HAP-1 (cell line): ENCODE data around the gene MMP15.
"Not testable (repeated sequence)": the region's sequence is repeated elsewhere in the genome, so short reads cannot be mapped to it uniquely, and the experiment has no call there.

ENCODE experiments used
- DNase-seq, 2 experiments: peaks; one replicate each; pipeline ENCODE4 v3.0.0-alpha.2; 2016 to 2020; ENCODE audit warnings: low spot score in 2 of 2
- H3K27me3 ChIP-seq: fragments of 250-450 bp; sonication (Bioruptor Pico); 2 replicates; pipeline ENCODE4 v1.5.1; 2020; ENCODE audit warnings: low read depth, mild to moderate bottlenecking, moderate library complexity
- H3K36me3 ChIP-seq: fragments of 250-450 bp; sonication (Bioruptor Pico); replicated peaks from 2 replicates; pipeline ENCODE4 v1.5.1; 2020; ENCODE audit warnings: mild to moderate bottlenecking
- H3K4me1 ChIP-seq: fragments of 250-450 bp; sonication (Bioruptor Pico); 2 replicates; pipeline ENCODE4 v1.5.1; 2020; ENCODE audit warnings: mild to moderate bottlenecking
- H3K4me3 ChIP-seq: fragments of 250-450 bp; sonication (Bioruptor Pico); 2 replicates; pipeline ENCODE4 v1.5.1; 2020; ENCODE audit warnings: mild to moderate bottlenecking, moderate library complexity
- H3K9me3 ChIP-seq: fragments of 250-450 bp; sonication (Bioruptor Pico); 2 replicates; pipeline ENCODE4 v1.5.1; 2020; ENCODE audit warnings: mild to moderate bottlenecking, moderate library complexity
- in situ Hi-C: fragments of 300-500 bp; cut with MboI; formaldehyde crosslinking; loops from 3 replicates; pipeline ENCODE4 v1.14.3; 2020; ENCODE audit warnings: low sequenced_read_pairs, inconsistent platforms, mixed read lengths

Gene MMP15

DNA sequence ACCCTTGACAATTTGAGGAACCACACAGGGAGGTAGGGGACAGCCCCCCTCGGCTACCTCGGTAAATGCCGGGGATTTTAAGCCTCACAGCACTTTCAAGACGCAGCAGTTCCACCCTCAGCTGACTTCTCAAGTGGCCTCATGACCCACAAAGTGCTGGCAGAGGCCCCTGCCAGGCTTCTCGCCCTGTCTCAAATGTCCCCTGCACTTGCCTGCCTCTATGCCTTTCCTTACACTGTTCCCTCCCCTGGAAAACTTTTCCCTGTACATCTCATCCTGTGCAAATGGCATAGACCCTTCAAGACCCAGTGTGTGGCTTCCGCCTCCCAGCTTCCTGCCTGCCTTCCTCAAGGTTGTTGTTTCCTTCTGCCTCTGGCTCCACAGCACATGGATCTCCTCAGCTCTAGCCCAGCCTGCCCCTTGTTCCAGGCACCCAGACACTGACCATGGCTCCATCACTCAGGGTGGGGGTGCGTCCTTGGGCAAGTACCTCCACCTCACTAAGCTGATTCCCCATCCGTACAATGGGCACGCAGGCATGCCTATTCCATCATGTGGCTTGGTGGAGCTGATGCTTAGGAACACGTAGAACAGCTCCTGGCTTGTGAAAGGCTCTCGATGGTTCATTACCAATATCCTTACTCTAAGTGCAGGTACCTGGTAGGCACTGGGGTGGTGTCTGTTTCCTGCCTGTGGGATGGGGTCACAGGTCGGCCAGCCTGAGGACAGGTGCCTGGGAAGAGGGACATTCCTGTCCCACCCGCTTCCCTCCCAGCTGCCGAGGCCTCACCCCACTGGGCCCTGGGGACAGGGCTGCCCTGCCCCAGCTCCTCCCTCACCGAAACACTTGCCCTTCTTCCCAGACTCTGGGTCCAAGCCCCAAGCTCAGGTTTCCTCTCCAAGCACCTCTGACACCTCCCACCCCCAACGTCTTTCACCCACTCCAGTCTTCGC lies 24.0 kb downstream of the MMP15 start:
- H3K4me3 ChIP-seq: no peak overlapping the region
- in situ Hi-C loops: no loop called here
- no peaks in the 10 kb centered on the region for H3K27me3 ChIP-seq
- no peaks in the 10 kb centered on the region for H3K9me3 ChIP-seq
- no peak for DNase-seq
- no peaks in the 10 kb centered on the region for H3K36me3 ChIP-seq
- H3K4me1 ChIP-seq: no peaks in the 10 kb centered on the region

DNA sequence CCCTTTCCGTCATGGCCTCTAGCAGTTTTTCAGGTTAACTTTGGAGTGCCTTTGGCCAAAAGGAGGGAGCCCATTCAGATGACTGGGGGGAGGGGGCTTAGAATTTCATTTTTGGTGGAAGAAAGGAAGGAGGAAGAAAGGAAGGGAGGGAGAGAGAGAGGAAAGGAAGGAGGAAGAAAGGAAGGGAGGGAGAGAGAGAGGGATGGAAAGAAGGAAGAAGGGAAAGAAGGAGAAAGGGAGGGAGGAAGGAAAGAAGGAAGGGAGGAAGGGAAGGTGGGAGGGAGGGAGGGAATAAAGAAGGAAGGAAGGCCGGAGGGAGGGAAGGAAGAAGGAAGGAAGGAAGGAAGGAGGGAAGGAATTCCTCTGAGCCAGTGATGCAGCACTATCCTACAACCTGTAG lies 25.7 kb downstream of the MMP15 start:
- DNase-seq: no peak
- Histone ChIP-seq H3K4me1 (no peaks in the 10 kb centered on the region), H3K27me3 (no peaks in the 10 kb centered on the region), H3K9me3 (no peaks in the 10 kb centered on the region), H3K36me3 (no peaks in the 10 kb centered on the region), H3K4me3 (no peak overlapping the region)
- in situ Hi-C loops: no loop called here

DNA sequence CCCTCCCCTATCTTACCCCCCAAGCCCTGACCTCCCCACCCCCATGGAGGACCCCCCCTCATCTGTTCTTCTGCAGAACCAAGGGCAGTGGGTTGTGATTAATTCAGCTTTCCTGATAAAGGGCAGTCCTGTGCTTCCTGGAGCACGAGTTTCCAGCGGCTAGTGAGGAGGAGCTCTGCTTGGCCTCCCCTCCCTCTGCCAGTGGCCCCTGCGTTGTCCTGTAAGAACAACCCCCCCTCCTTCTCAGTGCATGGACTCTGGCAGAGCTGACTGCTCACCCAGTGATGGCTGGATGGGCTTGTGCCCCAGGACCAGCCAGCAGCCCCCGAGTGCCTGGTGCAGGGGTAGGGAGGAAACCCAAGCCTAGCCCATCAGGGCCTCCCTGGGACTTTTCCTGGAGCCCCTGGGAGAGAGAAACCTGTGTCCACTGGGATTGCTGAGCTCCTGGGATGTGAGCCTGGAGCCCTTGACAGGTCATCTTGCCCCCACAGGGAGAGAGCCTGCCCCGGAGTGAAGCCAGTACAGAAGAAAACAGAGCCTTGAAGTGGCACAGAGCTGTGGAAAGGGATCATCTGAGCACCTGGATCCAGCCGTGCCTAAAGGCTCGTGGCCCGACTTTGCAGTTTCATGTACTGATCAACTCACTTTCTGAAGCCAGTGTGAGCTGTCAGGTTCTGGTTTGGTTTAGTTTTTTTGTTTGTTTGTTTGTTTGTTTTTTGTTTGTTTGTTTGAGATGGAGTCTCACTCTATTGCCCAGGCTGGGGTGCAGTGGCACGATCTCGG lies 26.5 kb downstream of the MMP15 start:
- in situ Hi-C loops: no loop called here

DNA sequence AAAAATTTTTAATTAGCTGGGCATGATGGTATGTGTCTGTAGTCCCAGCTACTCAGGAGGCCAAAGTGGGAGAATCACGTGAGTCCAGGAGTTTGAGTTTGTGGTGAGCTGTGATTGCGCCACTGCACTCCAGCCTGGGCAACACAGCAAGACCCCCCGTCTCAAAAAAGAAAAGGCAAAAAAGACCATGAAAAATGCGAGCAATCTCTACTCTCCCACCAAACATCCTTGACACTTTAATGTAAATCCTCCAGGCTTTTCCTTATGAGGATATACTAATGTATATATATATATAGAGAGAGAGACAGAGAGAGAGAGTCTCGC lies 28.1 kb downstream of the MMP15 start:
- Histone ChIP-seq H3K9me3 (no peaks in the 10 kb centered on the region), H3K4me1 (no peaks in the 10 kb centered on the region), H3K4me3 (no peak overlapping the region), H3K27me3 (no peaks in the 10 kb centered on the region), H3K36me3 (no peaks in the 10 kb centered on the region)
- DNase-seq: no peak
- in situ Hi-C loops: no loop called here

More for the DNA sequence above, 26.5 kb downstream of the MMP15 start:
- Histone ChIP-seq H3K36me3 (no peaks in the 10 kb centered on the region), H3K27me3 (no peaks in the 10 kb centered on the region), H3K4me1 (no peaks in the 10 kb centered on the region), H3K4me3 (no peak overlapping the region), H3K9me3 (no peaks in the 10 kb centered on the region)
- no peak for DNase-seq

DNA sequence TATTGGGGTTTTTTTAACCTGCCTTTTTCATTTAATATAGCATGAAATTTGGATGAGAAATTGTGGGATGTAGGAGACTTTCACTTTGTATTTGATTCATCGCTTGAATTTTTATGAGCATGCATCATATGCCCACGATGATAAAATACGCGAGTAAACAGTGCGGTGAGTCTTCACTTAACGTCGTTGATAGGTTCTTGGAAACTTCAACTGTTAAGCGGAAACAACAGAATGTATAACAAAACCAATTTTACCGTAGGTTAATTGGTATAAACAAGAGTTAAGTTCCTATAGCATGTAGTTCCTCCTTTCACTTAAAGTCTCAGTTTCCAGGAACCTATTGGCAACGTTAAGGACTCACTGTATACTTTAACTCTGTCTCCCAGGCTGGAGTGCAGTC lies 28.7 kb downstream of the MMP15 start:
- Histone ChIP-seq H3K4me3 (no peak overlapping the region), H3K4me1 (no peaks in the 10 kb centered on the region), H3K27me3 (no peaks in the 10 kb centered on the region), H3K36me3 (no peaks in the 10 kb centered on the region), H3K9me3 (no peaks in the 10 kb centered on the region)
- in situ Hi-C loops: no loop called here
- DNase-seq: no peak

DNA sequence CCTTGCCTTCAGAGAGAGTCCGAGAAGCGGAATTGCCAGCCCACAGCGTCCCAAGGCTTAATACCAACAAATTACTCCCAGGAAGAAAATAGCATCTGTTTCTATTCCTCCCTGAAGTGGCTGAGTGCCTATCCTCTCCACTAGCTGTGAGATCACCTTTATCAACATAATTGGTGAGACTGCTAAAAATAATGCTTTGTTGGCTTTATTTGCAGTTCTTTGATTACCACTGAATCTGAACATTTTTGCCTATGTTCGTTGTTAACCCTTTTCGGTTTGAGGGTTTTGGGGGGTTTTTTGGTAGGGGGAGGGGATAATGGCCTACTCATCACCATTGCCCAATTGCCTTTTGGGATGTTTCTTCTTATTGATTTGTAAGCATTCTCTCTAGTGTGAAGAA lies 31.0 kb downstream of the MMP15 start:
- Histone ChIP-seq H3K9me3 (no peaks in the 10 kb centered on the region), H3K36me3 (no peaks in the 10 kb centered on the region), H3K4me3 (no peak overlapping the region), H3K4me1 (no peaks in the 10 kb centered on the region), H3K27me3 (no peaks in the 10 kb centered on the region)
- in situ Hi-C loops: no loop called here
- no peak for DNase-seq

DNA sequence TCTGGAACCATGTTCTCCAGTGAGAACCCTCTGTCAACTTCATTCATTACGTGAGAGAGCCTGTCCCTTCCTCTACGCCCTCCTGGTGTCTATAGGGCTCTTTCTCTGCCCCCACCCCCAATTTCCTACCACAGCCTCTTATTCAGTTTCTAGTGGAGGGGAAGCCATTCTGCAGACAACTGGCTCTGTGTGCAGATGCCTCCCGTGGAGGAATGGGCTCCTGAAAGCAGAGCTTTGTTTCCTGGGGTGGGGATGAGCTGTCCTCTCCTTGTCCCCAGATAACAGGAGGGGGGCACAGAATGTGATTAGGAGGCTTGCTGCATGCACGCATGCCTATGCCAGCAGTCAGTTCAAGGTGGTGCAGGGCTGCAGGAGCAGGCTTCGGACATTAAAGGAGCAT lies 31.6 kb downstream of the MMP15 start:
- Histone ChIP-seq H3K4me3 (no peak overlapping the region), H3K9me3 (no peaks in the 10 kb centered on the region), H3K27me3 (no peaks in the 10 kb centered on the region), H3K36me3 (no peaks in the 10 kb centered on the region), H3K4me1 (no peaks in the 10 kb centered on the region)
- in situ Hi-C loops: no loop called here
- no peak for DNase-seq

DNA sequence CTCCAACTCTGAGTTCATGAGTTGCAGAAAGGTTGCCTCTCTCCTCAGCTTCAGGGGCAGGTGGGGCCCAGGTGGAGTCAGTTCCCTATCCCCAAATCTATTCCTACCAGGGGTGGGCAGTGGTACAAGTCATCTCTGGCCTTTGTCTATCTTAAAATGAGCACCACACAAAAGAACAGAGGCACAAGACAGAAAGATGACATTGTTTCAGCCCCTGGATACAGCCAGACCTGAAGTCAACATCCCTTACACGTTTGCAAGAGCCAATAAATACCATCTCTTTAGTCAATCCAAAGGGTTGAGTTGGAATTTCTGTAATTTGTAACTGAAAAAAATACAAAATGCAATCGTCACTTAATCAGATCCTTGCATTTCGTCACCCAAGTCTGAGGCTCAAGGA lies 32.2 kb downstream of the MMP15 start:
- no peak for DNase-seq

DNA sequence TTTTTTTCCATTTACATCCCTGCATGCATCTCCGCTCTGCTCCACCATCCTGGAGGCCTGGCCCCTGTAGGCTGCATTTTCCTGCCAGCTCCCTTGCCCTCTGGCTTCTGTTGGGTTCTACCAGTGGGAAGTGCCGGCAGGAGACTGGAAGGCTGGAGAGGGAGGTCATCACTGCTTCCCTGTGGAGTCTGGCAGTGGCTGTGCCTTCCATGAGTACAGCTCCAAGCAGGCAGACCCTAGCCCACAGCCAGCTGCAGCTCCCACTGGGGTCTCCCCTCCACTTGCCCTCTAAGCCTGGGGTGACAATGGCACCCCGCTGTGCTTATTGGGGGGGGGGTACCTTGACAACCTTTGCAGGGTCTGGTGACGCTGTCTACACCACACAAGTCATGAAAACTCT lies 37.3 kb downstream of the MMP15 start:
- Histone ChIP-seq H3K4me1 (no peaks in the 10 kb centered on the region), H3K4me3 (no peak overlapping the region), H3K27me3 (no peaks in the 10 kb centered on the region), H3K9me3 (no peaks in the 10 kb centered on the region), H3K36me3 (no peaks in the 10 kb centered on the region)
- DNase-seq: no peak
- in situ Hi-C loops: no loop called here

More for the DNA sequence above, 32.2 kb downstream of the MMP15 start:
- H3K27me3 ChIP-seq: no peaks in the 10 kb centered on the region
- no peaks in the 10 kb centered on the region for H3K36me3 ChIP-seq
- H3K4me1 ChIP-seq: no peaks in the 10 kb centered on the region
- in situ Hi-C loops: no loop called here
- H3K9me3 ChIP-seq: no peaks in the 10 kb centered on the region
- no peak overlapping the region for H3K4me3 ChIP-seq

DNA sequence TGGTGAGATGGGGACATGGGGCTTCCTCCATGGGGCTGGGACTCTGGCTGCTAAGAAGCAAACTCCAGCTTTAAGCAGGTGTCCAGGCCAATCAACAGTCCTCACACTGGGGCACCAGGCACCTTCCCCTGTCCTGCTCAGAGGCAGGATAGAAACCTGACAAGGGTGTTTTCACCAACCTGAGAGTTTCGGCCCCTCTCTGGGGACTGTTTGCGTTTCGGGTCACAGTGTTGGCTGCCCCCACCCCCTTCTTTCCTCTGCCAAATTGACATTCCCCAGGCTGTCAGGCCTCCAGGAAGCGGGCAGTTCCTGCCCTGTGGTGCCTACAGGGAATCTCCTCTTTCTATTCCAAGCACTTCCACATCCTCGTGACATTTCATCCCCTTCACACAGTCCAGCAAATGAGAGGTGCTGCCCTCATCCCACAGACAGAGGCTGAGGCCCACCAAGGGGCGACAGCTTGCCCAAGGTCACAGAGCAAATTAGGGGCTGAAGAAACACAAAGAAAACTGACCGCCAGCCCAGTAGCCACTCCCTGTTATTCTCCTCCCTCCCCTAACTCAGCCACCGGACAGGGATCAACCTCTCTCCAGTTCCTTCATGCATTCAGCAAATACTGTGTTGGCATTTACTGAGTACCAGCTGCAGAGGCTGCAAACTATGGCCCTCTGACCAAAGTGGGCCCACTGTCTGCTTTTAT lies 38.0 kb downstream of the MMP15 start:
- in situ Hi-C loops: no loop called here
- Histone ChIP-seq H3K4me3 (no peak overlapping the region), H3K4me1 (no peaks in the 10 kb centered on the region), H3K9me3 (no peaks in the 10 kb centered on the region), H3K36me3 (no peaks in the 10 kb centered on the region), H3K27me3 (no peaks in the 10 kb centered on the region)
- DNase-seq: no peak

DNA sequence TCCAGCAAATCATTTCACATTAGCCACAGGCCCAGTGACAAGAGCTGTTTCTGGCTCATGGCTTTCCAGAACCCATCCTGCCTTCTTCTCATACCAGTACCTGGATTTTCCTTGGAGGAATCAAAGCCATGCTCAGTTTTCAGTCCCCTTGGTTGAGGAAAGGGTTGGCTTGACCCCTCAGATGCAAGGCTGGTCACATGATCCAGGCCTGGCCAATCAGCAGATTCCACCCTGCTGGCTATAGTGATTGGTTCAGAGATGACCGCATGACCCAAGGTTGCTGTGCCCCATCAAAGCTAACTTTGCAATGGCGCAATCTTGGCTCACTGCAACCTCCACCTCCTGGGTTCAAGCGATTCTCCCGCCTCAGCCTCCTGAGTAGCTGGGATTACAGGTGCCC lies 45.0 kb downstream of the MMP15 start:
- H3K4me1 ChIP-seq: no peaks in the 10 kb centered on the region
- in situ Hi-C loops: no loop called here

DNA sequence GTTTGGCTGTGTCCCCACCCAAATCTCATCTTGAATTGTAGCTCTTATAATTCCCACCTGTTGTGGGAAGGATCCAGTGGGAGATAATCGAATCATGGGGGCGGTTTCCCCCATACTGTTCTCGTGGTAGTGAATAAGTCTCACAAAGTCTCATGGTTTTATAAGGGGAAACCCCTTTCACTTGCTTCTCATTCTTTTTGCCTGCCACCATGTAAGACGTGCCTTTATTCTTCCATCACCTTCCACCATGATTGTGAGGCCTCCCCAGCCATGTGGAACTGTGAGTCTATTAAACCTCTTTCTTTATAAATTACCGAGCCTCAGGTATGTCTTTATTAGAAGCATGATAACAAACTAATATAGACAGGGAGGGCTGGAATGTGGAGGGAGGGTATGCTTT lies 46.6 kb downstream of the MMP15 start:
- H3K36me3 ChIP-seq, H3K27me3 ChIP-seq, H3K9me3 ChIP-seq, H3K4me3 ChIP-seq, DNase-seq, H3K4me1 ChIP-seq, in situ Hi-C loops: not testable (repeated sequence)

More for the DNA sequence above, 45.0 kb downstream of the MMP15 start:
- no peaks in the 10 kb centered on the region for H3K36me3 ChIP-seq
- DNase-seq: no peak
- H3K9me3 ChIP-seq: no peaks in the 10 kb centered on the region
- no peaks in the 10 kb centered on the region for H3K27me3 ChIP-seq
- no peak overlapping the region for H3K4me3 ChIP-seq

DNA sequence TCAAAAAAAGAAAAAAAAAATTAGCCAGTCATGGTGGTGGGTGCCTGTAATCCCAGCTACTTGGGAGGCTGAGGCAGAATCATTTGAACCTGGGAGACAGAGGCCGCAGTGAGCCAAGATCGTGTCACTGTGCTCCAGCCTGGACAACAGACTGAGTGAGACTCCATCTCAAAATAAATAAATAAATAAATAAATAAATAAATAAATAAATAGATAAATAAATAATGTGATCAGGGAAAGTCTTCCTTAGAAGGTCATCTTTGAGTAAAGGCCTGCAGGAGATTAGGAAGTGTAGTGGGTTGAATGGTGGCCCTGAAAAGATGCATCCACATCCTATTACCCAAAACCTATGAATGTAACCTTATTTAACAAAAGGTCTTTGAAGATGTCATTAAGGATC lies 47.5 kb downstream of the MMP15 start:
- DNase-seq, H3K4me3 ChIP-seq, H3K27me3 ChIP-seq, H3K9me3 ChIP-seq, H3K36me3 ChIP-seq, in situ Hi-C loops, H3K4me1 ChIP-seq: not testable (repeated sequence)

DNA sequence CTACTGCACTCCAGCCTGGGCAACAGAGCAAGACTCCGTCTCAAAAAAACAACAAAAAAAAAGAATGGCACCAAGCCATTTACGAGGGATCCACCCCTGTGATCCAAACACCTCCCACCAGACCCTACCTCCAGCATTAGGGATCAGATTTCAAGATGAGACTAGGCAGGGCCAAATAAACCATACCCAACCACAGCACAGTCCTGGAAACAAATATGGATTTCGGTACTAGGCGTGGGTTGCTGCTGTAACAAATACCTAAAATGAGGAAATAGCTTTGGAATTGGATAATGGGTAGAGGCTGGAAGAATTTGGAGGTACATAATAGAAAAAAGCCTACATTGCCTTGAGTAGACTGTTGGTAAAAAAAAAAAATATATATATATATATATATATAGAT lies 49.1 kb downstream of the MMP15 start:
- H3K36me3 ChIP-seq: no peaks in the 10 kb centered on the region
- H3K4me3 ChIP-seq: no peak overlapping the region
- in situ Hi-C loops: no loop called here
- DNase-seq: no peak
- H3K9me3 ChIP-seq: peaks cover 4% of the 10 kb centered on the region; the same call in 1 of the 2 replicates
- H3K27me3 ChIP-seq: no peaks in the 10 kb centered on the region
- no peaks in the 10 kb centered on the region for H3K4me1 ChIP-seq
